HG03060 (cell line): ENCODE data around the gene PC.

Experiments used
- ATAC-seq: cut with Tn5 transposase; IDR thresholded peaks from one replicate; pipeline ENCODE4 v1.9.1; 2021; ENCODE audit warnings: low read depth, moderate number of reproducible peaks; ENCODE audit not compliant: unreplicated experiment

PC gene

GRCh38 chr11:66858186-66858938, 99.8 kb downstream of the PC start:
- ATAC-seq = no peak

- ATAC-seq = no peak
Observed at GRCh38 chr11:66857927-66858185, 100.3 kb downstream of the PC start.

- no peak for ATAC-seq
Observed at GRCh38 chr11:66857234-66857926, 100.8 kb downstream of the PC start.

GRCh38 chr11:66856496-66857233, 101.5 kb downstream of the PC start, which contains the start of gene LRFN4:
TSS of gene LRFN4 (plus strand) at chr11:66857064. CDS start at chr11:66857745, 681 bp downstream.
- ATAC-seq = no peak

GRCh38 chr11:66855574-66856495, 102.3 kb downstream of the PC start:
- ATAC-seq = no peak

GRCh38 chr11:66854729-66855211, 103.4 kb downstream of the PC start:
- ATAC-seq = no peak

GRCh38 chr11:66854231-66854661, 103.9 kb downstream of the PC start:
- no peak for ATAC-seq

- no peak for ATAC-seq
Observed at GRCh38 chr11:66853242-66854229, 104.6 kb downstream of the PC start.

- no peak for ATAC-seq
Observed at GRCh38 chr11:66852466-66853241, 105.5 kb downstream of the PC start.

GRCh38 chr11:66851698-66852465, 106.3 kb downstream of the PC start:
- no peak for ATAC-seq

- ATAC-seq = no peak
Observed at GRCh38 chr11:66851239-66851596, 107.0 kb downstream of the PC start.

- ATAC-seq = no peak
Observed at GRCh38 chr11:66850588-66851238, 107.5 kb downstream of the PC start.

- no peak for ATAC-seq
Observed at GRCh38 chr11:66850235-66850587, 108.0 kb downstream of the PC start.

GRCh38 chr11:66849501-66850234, 108.5 kb downstream of the PC start:
- no peak for ATAC-seq

- ATAC-seq = no peak
Observed at GRCh38 chr11:66848671-66849500, 109.3 kb downstream of the PC start.
